Amygdala (tissue), 56 donors: Measurements from ENCODE around the gene KIAA0930.

Experiments used
- DNase-seq, 56 donors: peaks; one replicate each; lab custom pipeline; 2025; lab: John Stamatoyannopoulos, UW

The KIAA0930 gene

GRCh38 chr22:45157907-45158306, 82.8 kb downstream of the KIAA0930 start:
- no peak for DNase-seq

GRCh38 chr22:45155050-45155840, 85.4 kb downstream of the KIAA0930 start:
- DNase-seq = no peak

- DNase-seq = no peak
Measured at GRCh38 chr22:45154383-45154782, 86.3 kb downstream of the KIAA0930 start.

- no peak for DNase-seq
Measured at GRCh38 chr22:45151503-45151902, 89.2 kb downstream of the KIAA0930 start.

GRCh38 chr22:45150139-45150538, 90.6 kb downstream of the KIAA0930 start:
- DNase-seq = no peak

GRCh38 chr22:45149671-45150070, 91.0 kb downstream of the KIAA0930 start:
- DNase-seq = no peak

- no peak for DNase-seq
Measured at GRCh38 chr22:45144916-45145315, 95.8 kb downstream of the KIAA0930 start.

GRCh38 chr22:45142376-45142775, 98.3 kb downstream of the KIAA0930 start:
- no peak for DNase-seq
